Activated CD8-positive, alpha-beta memory T cell treated with anti-CD3 and anti-CD28 coated beads for 48 hours (primary cell): Measurements from ENCODE around the gene GCK.

ENCODE experiments used
- DNase-seq, 3 experiments: peaks; one replicate each; pipeline ENCODE4 v3.0.0-alpha.2; 2020; ENCODE audit warnings: low read depth in 2 of 3, low spot score in 2 of 3

Gene GCK

GRCh38 chr7:44120395-44120794, 68.8 kb downstream of the GCK start:
- DNase-seq, result no peak

GRCh38 chr7:44119829-44120380, 69.3 kb downstream of the GCK start:
- no peak for DNase-seq

DNA sequence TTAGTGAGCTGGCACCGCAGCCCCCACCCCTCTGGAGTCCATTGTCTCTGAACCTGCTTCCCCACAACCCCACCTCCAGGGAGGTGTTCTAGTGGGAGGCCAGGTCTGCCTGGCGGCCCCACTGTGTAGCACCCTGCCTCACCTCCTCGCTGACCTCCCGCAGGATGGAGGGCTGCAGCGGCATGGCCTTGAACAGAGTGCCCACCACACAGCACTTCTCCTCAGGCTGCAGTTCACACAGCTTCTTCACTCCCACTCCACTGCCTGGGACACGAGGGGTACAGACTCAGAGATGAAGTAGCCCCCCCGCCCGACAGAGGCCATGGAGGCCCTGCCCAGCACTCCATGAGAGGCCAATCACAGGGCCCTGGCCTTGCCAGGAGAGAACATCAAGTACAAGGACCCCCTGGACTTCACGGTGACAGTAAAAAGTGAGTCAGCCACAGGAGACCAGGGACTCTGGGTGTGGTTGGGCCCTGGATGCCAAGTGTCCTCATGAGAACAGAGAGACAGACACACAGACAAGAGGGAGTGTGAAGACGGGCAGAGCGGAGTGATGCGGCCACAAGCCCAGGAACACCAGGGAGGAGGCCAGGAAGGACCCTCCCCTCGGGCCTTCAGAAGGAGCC, 71.3 kb downstream of the GCK start:
- no peak for DNase-seq

GRCh38 chr7:44116789-44117666, 72.2 kb downstream of the GCK start:
- no peak for DNase-seq

DNA sequence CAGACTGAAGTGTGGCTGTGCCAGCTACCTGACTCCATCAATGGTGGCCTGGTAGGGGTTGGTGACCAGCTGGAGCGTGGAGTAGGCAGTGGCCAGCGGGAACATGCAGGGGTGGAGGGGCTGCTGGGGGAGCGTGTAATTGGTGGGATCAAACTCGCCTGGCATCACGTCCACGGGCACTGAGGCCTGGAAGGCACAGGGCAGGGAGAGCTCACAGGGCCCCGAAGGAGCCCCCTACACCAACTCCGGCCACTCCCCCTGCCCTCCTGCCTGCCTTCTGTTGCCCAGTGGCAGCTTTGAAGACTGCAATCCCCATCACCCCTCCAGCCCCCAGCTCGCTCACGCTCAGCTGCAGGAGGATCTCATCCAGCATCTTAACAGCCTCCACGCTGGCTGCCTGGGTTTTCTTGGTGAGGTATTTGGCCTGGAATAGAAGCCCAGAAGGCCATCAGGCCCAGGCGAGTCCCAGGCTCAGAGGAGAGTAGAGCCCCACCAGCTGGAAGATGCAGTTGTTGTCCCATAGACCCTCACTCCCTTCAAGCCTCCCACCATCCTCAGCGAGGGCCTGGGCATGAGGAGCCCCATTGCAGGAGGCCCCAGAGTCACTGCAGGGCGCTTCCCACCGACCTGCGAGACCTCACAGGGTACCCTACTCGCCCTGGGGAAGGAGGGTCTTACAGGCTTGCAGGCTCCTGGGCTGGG, 73.0 kb downstream of the GCK start:
- DNase-seq, result no peak

DNA sequence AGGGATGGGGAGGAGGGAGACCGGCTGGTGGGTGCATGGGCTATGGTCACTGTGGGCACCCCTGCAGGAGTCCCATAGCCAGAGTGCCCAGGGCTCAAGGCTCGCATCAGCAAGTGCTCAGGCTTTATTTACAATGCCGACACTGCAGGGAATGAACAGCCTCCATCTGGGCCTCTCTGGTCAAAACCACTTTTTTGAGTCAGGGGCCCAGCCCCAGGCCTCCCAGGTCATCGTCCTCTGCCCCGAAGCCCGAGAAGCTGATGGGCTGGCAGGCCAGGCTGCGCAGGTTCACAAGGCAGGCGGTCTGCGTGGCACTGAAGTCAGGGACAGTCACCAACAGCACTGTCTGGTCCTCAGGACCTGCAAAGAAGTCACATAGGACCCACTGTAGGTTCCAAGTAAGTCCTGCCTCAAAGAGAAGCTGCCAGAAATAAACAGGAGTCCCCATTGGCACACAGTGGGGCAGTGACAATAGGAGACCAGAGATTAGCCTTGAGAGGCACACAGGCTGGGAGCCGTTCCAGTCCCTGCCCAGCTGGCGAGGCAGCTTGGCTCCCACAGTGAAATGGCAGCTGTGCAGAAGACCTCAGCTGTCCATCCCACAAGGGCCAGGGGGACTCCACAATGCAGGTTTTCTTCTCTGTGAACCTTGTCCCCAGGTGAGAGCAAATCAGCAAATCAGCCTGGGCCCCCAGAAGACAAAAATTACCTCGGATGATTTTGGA, 74.5 kb downstream of the GCK start:
- no peak for DNase-seq

DNA sequence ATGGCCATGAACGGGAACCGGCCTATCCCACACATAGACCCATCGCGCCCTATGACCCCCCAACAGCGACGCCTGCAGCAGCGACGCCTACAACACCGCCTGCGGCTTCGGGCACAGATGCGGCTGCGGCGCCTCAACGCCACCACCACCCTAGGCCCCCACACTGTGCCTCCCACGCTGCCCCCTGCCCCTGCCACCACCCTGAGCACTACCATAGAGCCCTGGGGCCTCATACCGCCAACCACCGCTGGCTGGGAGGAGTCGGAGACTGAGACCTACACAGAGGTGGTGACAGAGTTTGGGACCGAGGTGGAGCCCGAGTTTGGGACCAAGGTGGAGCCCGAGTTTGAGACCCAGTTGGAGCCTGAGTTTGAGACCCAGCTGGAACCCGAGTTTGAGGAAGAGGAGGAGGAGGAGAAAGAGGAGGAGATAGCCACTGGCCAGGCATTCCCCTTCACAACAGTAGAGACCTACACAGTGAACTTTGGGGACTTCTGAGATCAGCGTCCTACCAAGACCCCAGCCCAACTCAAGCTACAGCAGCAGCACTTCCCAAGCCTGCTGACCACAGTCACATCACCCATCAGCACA, 75.4 kb downstream of the GCK start:
- no peak for DNase-seq

DNA sequence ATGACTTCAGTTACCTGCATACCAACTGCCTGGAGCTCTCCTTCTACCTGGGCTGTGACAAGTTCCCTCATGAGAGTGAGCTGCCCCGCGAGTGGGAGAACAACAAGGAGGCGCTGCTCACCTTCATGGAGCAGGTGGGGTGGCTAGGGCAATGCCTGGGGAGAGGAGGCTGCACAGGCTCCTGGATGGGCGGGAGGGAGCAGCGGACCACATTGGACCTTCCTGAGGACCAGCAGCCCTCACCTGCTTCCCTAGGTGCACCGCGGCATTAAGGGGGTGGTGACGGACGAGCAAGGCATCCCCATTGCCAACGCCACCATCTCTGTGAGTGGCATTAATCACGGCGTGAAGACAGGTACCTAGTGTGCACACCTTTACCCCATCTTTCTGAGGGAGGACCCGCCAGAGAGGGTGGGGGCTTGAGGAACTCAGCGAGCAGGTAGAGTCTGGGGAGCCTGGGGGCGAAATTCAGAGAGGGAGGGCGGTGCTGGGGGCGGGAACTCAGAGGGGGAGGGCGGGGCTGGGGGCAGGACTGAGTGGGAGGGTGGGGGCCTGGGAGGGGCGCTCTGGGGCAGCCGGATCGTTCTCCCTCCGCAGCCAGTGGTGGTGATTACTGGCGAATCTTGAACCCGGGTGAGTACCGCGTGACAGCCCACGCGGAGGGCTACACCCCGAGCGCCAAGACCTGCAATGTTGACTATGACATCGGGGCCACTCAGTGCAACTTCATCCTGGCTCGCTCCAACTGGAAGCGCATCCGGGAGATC, 76.1 kb downstream of the GCK start:
- no peak for DNase-seq

DNA sequence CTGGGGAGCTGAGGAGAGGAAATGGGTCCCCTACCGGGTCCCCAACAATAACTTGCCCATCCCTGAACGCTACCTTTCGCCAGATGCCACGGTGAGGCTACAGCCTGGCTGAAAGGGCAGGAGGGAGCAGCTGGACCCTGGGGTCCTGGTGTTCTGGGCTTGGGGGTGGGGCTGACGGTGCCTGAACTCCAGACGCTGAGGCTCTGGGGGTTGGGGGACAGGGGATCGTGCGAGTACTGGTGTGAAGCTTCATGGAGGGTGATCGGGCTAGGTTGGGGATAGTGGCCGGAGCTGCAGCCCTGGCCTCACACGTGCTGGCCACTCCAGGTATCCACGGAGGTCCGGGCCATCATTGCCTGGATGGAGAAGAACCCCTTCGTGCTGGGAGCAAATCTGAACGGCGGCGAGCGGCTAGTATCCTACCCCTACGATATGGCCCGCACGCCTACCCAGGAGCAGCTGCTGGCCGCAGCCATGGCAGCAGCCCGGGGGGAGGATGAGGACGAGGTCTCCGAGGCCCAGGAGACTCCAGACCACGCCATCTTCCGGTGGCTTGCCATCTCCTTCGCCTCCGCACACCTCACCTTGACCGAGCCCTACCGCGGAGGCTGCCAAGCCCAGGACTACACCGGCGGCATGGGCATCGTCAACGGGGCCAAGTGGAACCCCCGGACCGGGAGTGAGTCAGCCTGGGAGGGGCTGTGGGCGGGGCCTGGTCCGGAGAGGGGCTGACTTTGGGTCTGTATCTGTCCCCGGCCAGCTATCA, 76.8 kb downstream of the GCK start:
- no peak for DNase-seq

DNA sequence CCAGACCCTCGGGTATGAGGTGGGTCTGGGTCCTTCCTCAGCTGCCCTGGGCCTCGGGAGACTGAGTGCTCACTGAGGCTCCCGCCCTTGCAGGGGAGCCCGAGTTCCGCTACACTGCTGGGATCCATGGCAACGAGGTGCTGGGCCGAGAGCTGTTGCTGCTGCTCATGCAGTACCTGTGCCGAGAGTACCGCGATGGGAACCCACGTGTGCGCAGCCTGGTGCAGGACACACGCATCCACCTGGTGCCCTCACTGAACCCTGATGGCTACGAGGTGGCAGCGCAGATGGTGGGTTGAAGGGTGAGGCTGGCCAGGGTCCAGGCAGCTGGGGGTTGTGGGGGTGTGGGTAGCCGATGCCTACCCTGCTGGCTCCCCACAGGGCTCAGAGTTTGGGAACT, 77.5 kb downstream of the GCK start:
- no peak for DNase-seq

- no peak for DNase-seq
These were observed 78.3 kb downstream of the GCK start for GRCh38 chr7:44110719-44111635.

DNA sequence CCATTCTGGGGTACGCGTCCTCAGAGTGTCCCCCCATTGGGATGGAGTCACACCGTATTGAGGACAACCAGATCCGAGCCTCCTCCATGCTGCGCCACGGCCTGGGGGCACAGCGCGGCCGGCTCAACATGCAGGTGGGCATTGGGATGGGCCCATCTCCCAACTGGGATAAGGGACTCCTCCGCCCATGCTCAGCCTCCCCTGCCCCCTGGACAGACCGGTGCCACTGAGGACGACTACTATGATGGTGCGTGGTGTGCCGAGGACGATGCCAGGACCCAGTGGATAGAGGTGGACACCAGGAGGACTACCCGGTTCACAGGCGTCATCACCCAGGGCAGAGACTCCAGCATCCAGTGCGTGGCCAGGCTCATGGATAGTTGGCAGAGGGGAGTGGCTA, 79.2 kb downstream of the GCK start:
- DNase-seq, result no peak

DNA sequence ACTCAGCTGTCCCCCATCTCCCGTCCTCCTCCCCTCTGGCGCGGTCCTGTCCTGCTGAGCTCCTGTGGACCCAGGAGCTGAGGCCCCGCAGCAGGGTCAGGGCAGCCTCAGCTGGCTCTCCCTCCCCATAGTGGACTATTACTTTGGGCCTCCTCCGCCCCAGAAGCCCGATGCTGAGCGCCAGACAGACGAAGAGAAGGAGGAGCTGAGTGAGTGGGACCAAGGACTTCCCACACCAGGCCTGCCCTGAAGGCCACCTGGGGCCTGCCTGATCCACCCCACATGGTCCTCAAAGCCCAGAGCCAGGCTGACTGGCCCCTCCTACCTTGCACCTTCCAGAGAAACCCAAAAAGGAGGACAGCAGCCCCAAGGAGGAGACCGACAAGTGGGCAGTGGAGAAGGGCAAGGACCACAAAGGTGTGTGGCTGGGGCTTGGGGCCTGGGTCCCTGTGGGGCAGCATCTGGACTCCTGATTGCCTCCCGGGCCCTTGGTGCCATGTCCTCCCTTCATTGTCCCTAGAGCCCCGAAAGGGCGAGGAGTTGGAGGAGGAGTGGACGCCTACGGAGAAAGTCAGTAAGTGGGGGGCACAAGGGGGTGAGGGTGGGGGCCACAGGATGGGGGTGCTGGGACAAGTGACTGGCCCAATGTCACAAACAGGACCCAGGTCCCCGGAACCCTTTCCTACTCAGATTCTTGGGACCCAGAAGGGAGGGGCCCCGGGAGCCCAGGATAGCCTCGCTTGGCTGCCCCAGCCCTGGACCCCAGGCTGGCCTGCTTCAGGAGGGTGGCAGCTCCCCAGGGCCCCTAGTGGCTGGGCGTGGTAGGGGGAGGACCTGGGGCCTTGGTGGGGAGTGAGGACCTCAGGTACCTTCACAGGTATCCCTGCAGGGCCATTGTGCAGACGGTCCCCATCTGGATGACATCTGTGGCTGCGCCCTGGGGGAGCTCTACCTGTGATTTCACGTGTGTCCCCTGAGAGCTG, 80.2 kb downstream of the GCK start:
- no peak for DNase-seq

GRCh38 chr7:44107961-44108767, 81.1 kb downstream of the GCK start:
- no peak for DNase-seq

GRCh38 chr7:44107116-44107960, 81.9 kb downstream of the GCK start:
- no peak for DNase-seq
